Ovary (tissue), 9 donors: Measurements from ENCODE around the gene FBXO36. TPM values are rescaled to one million over a fixed set of nuclear protein-coding genes. Genes with fewer than 3 reads are reported as not detected.

Experiments used
- DNase-seq, 5 donors: peaks; one replicate each; pipeline ENCODE4 v3.0.0-alpha.2; 2019 to 2020
- H3K27ac ChIP-seq, 2 donors: fragments of 200-600 bp; one replicate each; pipeline versions ENCODE4 v1.5.1 to v1.8.0; 2019 to 2022
- H3K27me3 ChIP-seq: fragments of 200-600 bp; one replicate; pipeline ENCODE4 v1.8.0; 2022
- H3K36me3 ChIP-seq: fragments of 200-600 bp; sonication (generic); one replicate; pipeline ENCODE4 v1.5.1; 2019
- H3K4me1 ChIP-seq: one replicate; pipeline ENCODE4 v1.8.1; 2013; ENCODE audit warnings: mild to moderate bottlenecking, moderate library complexity; ENCODE audit not compliant: insufficient read depth
- H3K4me3 ChIP-seq: fragments of 200-600 bp; sonication (generic); one replicate; pipeline ENCODE4 v1.5.1; 2017
- H3K9me3 ChIP-seq, 2 donors: fragments of 200-600 bp in 1 of 2; sonication (generic) in 1 of 2; one replicate each; pipeline versions ENCODE4 v1.5.1 to v1.8.1; 2013 to 2019; ENCODE audit warnings: mild to moderate bottlenecking in 1 of 2, moderate library complexity in 1 of 2
- CTCF ChIP-seq, 3 donors: fragments of 450-650 bp in 2 of 3; fragments of 200-600 bp in 1 of 3; IDR thresholded peaks; one replicate each; pipeline versions ENCODE4 v1.5.1 to v1.8.0; 2016 to 2022; ENCODE audit warnings: antibody characterized with exemption in 3 of 3, mild to moderate bottlenecking in 1 of 3
- EP300 ChIP-seq: sonication (generic); formaldehyde crosslinking; IDR thresholded peaks from one replicate; pipeline ENCODE4 v1.6.1; 2017; ENCODE audit warnings: antibody characterized with exemption
- POLR2A ChIP-seq: fragments of 450-650 bp; IDR thresholded peaks from one replicate; pipeline ENCODE4 v1.6.1; 2017; ENCODE audit warnings: antibody characterized with exemption, mild to moderate bottlenecking, moderate library complexity
- WGBS, 3 donors: extraction: QIAGEN DNeasy Blood & Tissue Kit in 1 of 3; methylation state at CpG; one replicate each; pipeline versions ENCODE4 v1.1.5 to v1.1.7; 2013 to 2017; 5-methylcytosine and 5-hydroxymethylcytosine counted together
- intact Hi-C, 4 donors: fragments of 100-400 bp; cut with DNase I; formaldehyde crosslinking; loops; one replicate each; pipeline versions ENCODE4 v1.11.0 to v1.15.1; 2022 to 2023
- polyA plus RNA-seq, 2 donors: library from polyadenylated mRNA; stranded (reverse); fragments of 200-250 nt in 1 of 2; fragments of 350-450 nt in 1 of 2; fragmentation: Illumina TruSeq in 1 of 2; extraction: RNeasy Lipid Tissue Mini Kit (QIAGEN cat#74804) in 1 of 2; gene quantifications; one replicate each; pipeline ENCODE4 v1.2.3, GENCODE V29; 2013 to 2014
- total RNA-seq, 7 donors: library from RNA; depleted of rRNA in 2 of 7; stranded (reverse); fragments of >200 nt in 2 of 7; fragmentation: NEBNext Ultra II Directional in 3 of 7; extraction: Animal tissue kit (Norgen Biotek cat#: 25700) in 3 of 7; gene quantifications; one replicate each; pipeline versions ENCODE4 v1.1.0 to v1.2.4, GENCODE V29; 2016 to 2023
- donor health status: DM: no; HTN: no; CAD: no; lungs with moderate emphysema.
- donor health status: DM: no; HTN: no; CAD: no.
- donor health status: Bipolar disorder and iron deficiency.
- donor health status: DM: yes; HTN: yes; CAD: no.
- donor health status: DM: no; HTN: no; CAD: no.
- donor health status: DM: yes; HTN: yes; CAD: no.

FBXO36 gene
- total and polyA plus RNA-seq, 9 donors: 1.5 to 8.4 (median 3.7) TPM

- Histone ChIP-seq H3K4me1 (no peaks in the 10 kb centered on the region), H3K27me3 (no peaks in the 10 kb centered on the region), H3K9me3 (no peaks in the 10 kb centered on the region), H3K36me3 (no peaks in the 10 kb centered on the region), H3K4me3 (no peak overlapping the region), H3K27ac (no peak overlapping the region)
- DNase-seq: no peak
- intact Hi-C loops: no loop called here
- WGBS, 3 donors: 62 to 69% (median 69%) methylated on average over 6 of the region's 6 CpGs
- TF ChIP-seq EP300: no peak
- no peak for TF ChIP-seq POLR2A
- no peak for TF ChIP-seq CTCF (IDR thresholded peaks at IDR 0.05)
Observed at GRCh38 chr2:229993236-229993635, 70.9 kb downstream of the FBXO36 start.

GRCh38 chr2:229996320-229996719, 74.0 kb downstream of the FBXO36 start:
- intact Hi-C loops: no loop called here
- Histone ChIP-seq H3K4me1 (no peaks in the 10 kb centered on the region), H3K27me3 (no peaks in the 10 kb centered on the region), H3K9me3 (no peaks in the 10 kb centered on the region), H3K36me3 (no peaks in the 10 kb centered on the region), H3K4me3 (no peak overlapping the region), H3K27ac (no peak overlapping the region)
- WGBS, 3 donors: 89 to 91% (median 90%) methylated on average over 4 of the region's 4 CpGs
- TF ChIP-seq EP300: no peak
- no peak for TF ChIP-seq POLR2A
- no peak for DNase-seq

- intact Hi-C loops: no loop called here
- no peak for DNase-seq
- WGBS, 3 donors: 88 to 91% (median 90%) methylated on average over 3 of the region's 3 CpGs
- Histone ChIP-seq H3K27me3 (no peaks in the 10 kb centered on the region), H3K4me3 (no peak overlapping the region), H3K27ac (no peak overlapping the region), H3K4me1 (no peaks in the 10 kb centered on the region), H3K9me3 (no peaks in the 10 kb centered on the region), H3K36me3 (no peaks in the 10 kb centered on the region)
- TF ChIP-seq CTCF (IDR thresholded peaks at IDR 0.05): no peak
- no peak for TF ChIP-seq EP300
- TF ChIP-seq POLR2A: no peak
Observed at GRCh38 chr2:229997565-229997964, 75.3 kb downstream of the FBXO36 start.

GRCh38 chr2:230000118-230000841, 78.0 kb downstream of the FBXO36 start:
- Histone ChIP-seq H3K36me3 (no peaks in the 10 kb centered on the region), H3K4me3 (no peak overlapping the region), H3K27me3 (no peaks in the 10 kb centered on the region), H3K9me3 (no peaks in the 10 kb centered on the region), H3K27ac (no peak overlapping the region), H3K4me1 (no peaks in the 10 kb centered on the region)
- no peak for DNase-seq
- intact Hi-C loops: loop anchor here in 1 of 4 donors (10.0 kb wide), 1 partner anchor 165 kb away; no protein-coding TSS in a partner anchor
- TF ChIP-seq EP300 (no peak), CTCF (IDR thresholded peaks at IDR 0.05) (no peak), POLR2A (no peak)
- WGBS, 3 donors: 90 to 93% (median 93%) methylated on average over 6 of the region's 6 CpGs
